T47D (cell line): ENCODE measurements around the gene SLC18A2.
"Not testable (repeated sequence)": the region's sequence is repeated elsewhere in the genome, so short reads cannot be mapped to it uniquely, and the experiment has no call there.

Source experiments
- DNase-seq, 2 experiments: peaks; one replicate each; pipeline versions ENCODE4 v3.0.0 to v3.0.0-alpha.2; 2011 to 2012; ENCODE audit warnings: low read depth in 1 of 2, low spot score in 1 of 2
- JUND ChIP-seq: IDR thresholded peaks from 2 replicates; pipeline ENCODE4 v1.6.1; 2012; ENCODE audit warnings: low read depth
- in situ Hi-C: cut with HindIII; loops from 2 replicates; pipeline ENCODE4 v1.10.0; 2016; ENCODE audit warnings: low sequenced_read_pairs, low pct_unique_long_range_greater_than_20kb

SLC18A2 gene

DNA sequence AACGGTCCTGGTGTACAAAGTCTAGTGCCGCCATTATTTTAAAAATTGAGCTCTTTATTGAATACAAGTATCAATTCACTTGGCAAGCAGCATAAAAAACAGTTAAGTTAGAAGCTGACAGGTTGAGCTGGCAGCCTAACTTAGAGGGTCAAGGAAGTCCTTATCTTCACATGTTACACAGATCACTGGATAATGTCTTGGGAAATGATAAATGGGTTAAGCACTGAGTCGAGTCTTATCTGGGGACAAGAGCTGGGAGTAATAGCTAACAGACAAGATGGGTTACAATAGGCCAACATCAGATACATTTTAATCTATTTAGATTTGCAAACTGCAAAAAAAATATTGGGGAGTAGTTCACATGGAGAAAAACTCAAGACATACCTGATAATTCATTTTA lies 34.2 kb downstream of the SLC18A2 start:
- no peak for TF ChIP-seq JUND
- DNase-seq, result no peak
- in situ Hi-C loops, result no loop called here

GRCh38 chr10:117277675-117278074 lies 36.8 kb downstream of the SLC18A2 start:
- in situ Hi-C loops, result no loop called here
- no peak for TF ChIP-seq JUND
- no peak for DNase-seq

GRCh38 chr10:117284716-117285494 lies 44.0 kb downstream of the SLC18A2 start:
- DNase-seq, result no peak
- no peak for TF ChIP-seq JUND
- in situ Hi-C loops, result no loop called here

GRCh38 chr10:117290872-117291271 lies 50.0 kb downstream of the SLC18A2 start:
- in situ Hi-C loops, DNase-seq: not testable (repeated sequence)

- in situ Hi-C loops, result no loop called here
These were observed 53.2 kb downstream of the SLC18A2 start for GRCh38 chr10:117294039-117294645.

GRCh38 chr10:117294735-117295134 lies 53.8 kb downstream of the SLC18A2 start:
- in situ Hi-C loops, result no loop called here
- no peak for TF ChIP-seq JUND
- no peak for DNase-seq

More at GRCh38 chr10:117294039-117294645, 53.2 kb downstream of the SLC18A2 start:
- DNase-seq, result no peak
- TF ChIP-seq JUND, result no peak

GRCh38 chr10:117298219-117298618 lies 57.3 kb downstream of the SLC18A2 start:
- no peak for DNase-seq
- in situ Hi-C loops, result no loop called here
- TF ChIP-seq JUND, result no peak

DNA sequence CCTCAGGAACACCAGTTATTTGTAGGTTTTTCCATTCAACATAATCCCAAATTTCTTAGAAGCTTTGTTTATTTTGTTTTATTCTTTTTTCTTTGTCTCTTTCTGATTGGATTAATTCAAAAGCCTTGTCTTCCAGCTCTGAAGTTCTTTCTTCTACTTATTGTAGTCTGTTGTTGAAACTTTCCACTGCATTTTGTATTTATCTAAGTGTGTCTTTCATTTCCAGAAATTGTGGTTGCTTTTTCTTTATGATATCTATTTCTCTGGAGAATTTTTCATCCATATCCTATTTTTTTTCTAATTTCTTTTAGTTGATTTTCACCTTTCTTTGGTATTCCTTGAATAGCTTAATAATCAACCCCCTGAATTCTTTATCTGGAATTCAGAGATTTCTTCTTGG lies 58.5 kb downstream of the SLC18A2 start:
- in situ Hi-C loops, result no loop called here
- DNase-seq, result no peak

GRCh38 chr10:117300671-117301070 lies 59.8 kb downstream of the SLC18A2 start:
- in situ Hi-C loops, result no loop called here
- no peak for DNase-seq
- no peak for TF ChIP-seq JUND

More for the DNA sequence above, 58.5 kb downstream of the SLC18A2 start:
- TF ChIP-seq JUND, result no peak

GRCh38 chr10:117303451-117303850 lies 62.5 kb downstream of the SLC18A2 start:
- DNase-seq, in situ Hi-C loops: not testable (repeated sequence)

- TF ChIP-seq JUND, result no peak
- no peak for DNase-seq
- in situ Hi-C loops, result no loop called here
These were observed 65.8 kb downstream of the SLC18A2 start for GRCh38 chr10:117306674-117307073.

GRCh38 chr10:117311261-117311660 lies 70.3 kb downstream of the SLC18A2 start:
- no peak for DNase-seq
- in situ Hi-C loops, result no loop called here

DNA sequence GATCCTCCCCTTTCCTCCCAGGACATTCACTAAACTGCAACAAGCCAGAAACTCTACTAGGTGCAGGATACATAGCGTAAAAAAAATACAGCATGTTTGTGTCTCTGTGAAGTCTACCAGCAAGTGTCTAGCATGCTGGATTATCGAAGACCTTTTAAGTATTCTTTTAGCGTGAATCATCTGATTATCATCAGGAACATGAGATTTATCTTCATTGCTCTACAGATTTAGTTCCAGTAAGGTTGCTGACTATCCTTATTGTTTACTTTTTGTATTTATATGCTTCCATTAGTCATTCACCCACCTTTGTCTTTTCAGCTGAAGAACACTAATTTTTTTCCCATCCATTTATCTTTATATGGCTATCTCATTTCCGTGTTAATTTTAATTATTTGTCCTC lies 71.5 kb downstream of the SLC18A2 start:
- in situ Hi-C loops, result no loop called here
- TF ChIP-seq JUND, result no peak
- DNase-seq, result no peak

More at GRCh38 chr10:117311261-117311660, 70.3 kb downstream of the SLC18A2 start:
- TF ChIP-seq JUND, result no peak
